H1 (cell line): ENCODE results near the gene APBA3. TPM values are rescaled to one million over a fixed set of nuclear protein-coding genes. Genes with fewer than 3 reads are reported as not detected.
A peak's percentile ranks its signal among the peaks of the same experiment; 100 is the strongest.

Experiments
- CTCF ChIA-PET: fragments of 300-600 bp; sonication (Branson Sonifier 250); formaldehyde crosslinking; loops from one replicate; lab custom pipeline; 2021; ENCODE audit not compliant: partially characterized antibody; lab: Charles Lee
- POLR2A ChIA-PET: fragments of 300-600 bp; sonication (Branson Sonifier 250); formaldehyde crosslinking; loops from one replicate; lab custom pipeline; 2021; ENCODE audit warnings: inconsistent platforms; ENCODE audit not compliant: partially characterized antibody; lab: Charles Lee
- DNase-seq, 2 experiments: peaks; one replicate each; pipeline versions ENCODE4 v3.0.0 to v3.0.0-alpha.2; 2010 to 2022; ENCODE audit warnings: low spot score in 2 of 2, low read depth in 1 of 2, mixed read lengths in 1 of 2
- FAIRE-seq: peaks from 2 replicates; lab custom pipeline; 2011; peaks lifted over from hg19 to GRCh38; lab: Jason Lieb, UNC
- H2AFZ ChIP-seq: 2 replicates; pipeline ENCODE4 v1.8.1; 2012; ENCODE audit warnings: low read length, inconsistent platforms
- H2AK5ac ChIP-seq: 2 replicates; pipeline ENCODE4 v1.6.1; 2013; ENCODE audit warnings: low read depth, low read length
- H2BK120ac ChIP-seq: replicated peaks from 2 replicates; pipeline ENCODE3; 2013; ENCODE audit warnings: low read depth, low read length, inconsistent platforms
- H2BK12ac ChIP-seq: 2 replicates; pipeline ENCODE4 v1.6.1; 2013; ENCODE audit warnings: low read depth, low read length
- H2BK15ac ChIP-seq: 2 replicates; pipeline ENCODE4 v1.6.1; 2013; ENCODE audit warnings: low read length
- H2BK20ac ChIP-seq: 2 replicates; pipeline ENCODE4 v1.6.1; 2013; ENCODE audit warnings: low read length
- H2BK5ac ChIP-seq: 2 replicates; pipeline ENCODE4 v1.6.1; 2013; ENCODE audit warnings: low read depth, low read length
- H3K14ac ChIP-seq: 2 replicates; pipeline ENCODE4 v1.6.1; 2013; ENCODE audit warnings: inconsistent platforms; ENCODE audit not compliant: insufficient read length
- H3K18ac ChIP-seq: 2 replicates; pipeline ENCODE4 v1.6.1; 2013; ENCODE audit warnings: low read length; ENCODE audit errors: extremely low read depth
- H3K23ac ChIP-seq: 2 replicates; pipeline ENCODE4 v1.6.1; 2013; ENCODE audit warnings: inconsistent platforms; ENCODE audit not compliant: insufficient read length
- H3K23me2 ChIP-seq: 2 replicates; pipeline ENCODE4 v1.6.1; 2013; ENCODE audit warnings: low read depth, low read length
- H3K27ac ChIP-seq: 2 replicates; pipeline ENCODE4 v1.6.1; 2011; ENCODE audit warnings: low read depth, low read length, inconsistent platforms
- H3K27me3 ChIP-seq, 4 experiments: replicated peaks in 1 of 4; 1 replicate in 1 of 4; 2 replicates in 3 of 4; pipeline versions ENCODE4 v1.6.1 to v1.8.1; 2011 to 2013; ENCODE audit warnings: low read length in 3 of 4, mild to moderate bottlenecking in 3 of 4, inconsistent platforms in 2 of 4, mixed read lengths in 2 of 4, moderate library complexity in 1 of 4; ENCODE audit not compliant: control insufficient read depth in 3 of 4, insufficient read depth in 3 of 4; ENCODE audit errors: extremely low read depth in 1 of 4
- H3K36me3 ChIP-seq, 4 experiments: 2 replicates each; pipeline versions ENCODE4 v1.6.1 to v1.8.1; 2011 to 2013; ENCODE audit warnings: mild to moderate bottlenecking in 4 of 4, low read length in 3 of 4, moderate library complexity in 2 of 4, control low read depth in 1 of 4, inconsistent platforms in 1 of 4; ENCODE audit not compliant: insufficient read depth in 4 of 4, control insufficient read depth in 2 of 4
- H3K4ac ChIP-seq: replicated peaks from 2 replicates; pipeline ENCODE3; 2013; ENCODE audit warnings: low read length, low read depth, mixed read lengths, inconsistent platforms; ENCODE audit not compliant: insufficient read length
- H3K4me1 ChIP-seq, 4 experiments: replicated peaks in 1 of 4; 1 replicate in 1 of 4; 2 replicates in 3 of 4; pipeline versions ENCODE4 v1.6.1 to v1.8.1; 2011 to 2013; ENCODE audit warnings: low read length in 3 of 4, inconsistent platforms in 2 of 4, mixed read lengths in 1 of 4; ENCODE audit not compliant: insufficient read depth in 4 of 4, control insufficient read depth in 3 of 4
- H3K4me2 ChIP-seq, 2 experiments: 2 replicates each; pipeline versions ENCODE4 v1.6.1 to v1.8.1; 2011 to 2013; ENCODE audit warnings: low read depth in 2 of 2, low read length in 2 of 2, control low read depth in 1 of 2, inconsistent platforms in 1 of 2, mild to moderate bottlenecking in 1 of 2; ENCODE audit not compliant: insufficient read depth in 1 of 2
- H3K4me3 ChIP-seq, 4 experiments: fragments of 200-600, 300-600 bp in 1 of 4; sonication (generic), shearing (Covaris generic), sonication (Bioruptor Twin) in 1 of 4; 2 replicates each; pipeline versions ENCODE4 v1.5.1 to v1.8.1; 2011 to 2016; ENCODE audit warnings: low read length in 4 of 4, low read depth in 3 of 4, control low read depth in 2 of 4, inconsistent platforms in 2 of 4, mild to moderate bottlenecking in 2 of 4, mixed read lengths in 1 of 4, moderate library complexity in 1 of 4; ENCODE audit not compliant: insufficient read depth in 2 of 4; ENCODE audit errors: extremely low read depth in 1 of 4
- H3K56ac ChIP-seq: replicated peaks from 2 replicates; pipeline ENCODE3; 2013; ENCODE audit warnings: low read depth, mild to moderate bottlenecking, mixed read lengths, low read length, inconsistent platforms; ENCODE audit not compliant: insufficient read length
- H3K79me1 ChIP-seq: 2 replicates; pipeline ENCODE4 v1.6.1; 2013; ENCODE audit warnings: low read depth, low read length, control low read depth
- H3K79me2 ChIP-seq, 2 experiments: 2 replicates each; pipeline versions ENCODE4 v1.6.1 to v1.8.1; 2012 to 2013; ENCODE audit warnings: low read length in 2 of 2, mild to moderate bottlenecking in 2 of 2, inconsistent platforms in 1 of 2; ENCODE audit not compliant: insufficient read depth in 2 of 2, control insufficient read depth in 1 of 2
- H3K9ac ChIP-seq, 4 experiments: replicated peaks in 1 of 4; 1 replicate in 1 of 4; 2 replicates in 3 of 4; pipeline versions ENCODE4 v1.6.1 to v1.8.1; 2011 to 2013; ENCODE audit warnings: low read depth in 3 of 4, low read length in 3 of 4, control low read depth in 2 of 4, mild to moderate bottlenecking in 2 of 4, moderate library complexity in 2 of 4, inconsistent platforms in 1 of 4; ENCODE audit errors: extremely low read depth in 1 of 4
- H3K9me3 ChIP-seq, 2 experiments: 2 replicates each; pipeline versions ENCODE4 v1.6.1 to v1.8.1; 2012 to 2013; ENCODE audit warnings: mild to moderate bottlenecking in 2 of 2, moderate library complexity in 2 of 2, control low read depth in 1 of 2, inconsistent platforms in 1 of 2, low read depth in 1 of 2, low read length in 1 of 2, mixed read lengths in 1 of 2; ENCODE audit not compliant: insufficient read depth in 2 of 2
- H4K20me1 ChIP-seq, 2 experiments: replicated peaks in 1 of 2; 2 replicates each; pipeline versions ENCODE3 to v1.8.1; 2011 to 2013; ENCODE audit warnings: inconsistent platforms in 2 of 2, low read length in 2 of 2, mild to moderate bottlenecking in 1 of 2; ENCODE audit not compliant: insufficient read depth in 2 of 2, control insufficient read depth in 1 of 2
- H4K5ac ChIP-seq: 2 replicates; pipeline ENCODE4 v1.6.1; 2013; ENCODE audit warnings: low read length, low read depth, mixed read lengths, inconsistent platforms; ENCODE audit not compliant: insufficient read length
- H4K8ac ChIP-seq: 2 replicates; pipeline ENCODE4 v1.8.0; 2013; ENCODE audit warnings: mild to moderate bottlenecking, moderate library complexity, low read length, inconsistent platforms; ENCODE audit not compliant: insufficient read depth; ENCODE audit errors: extremely low read depth
- H4K91ac ChIP-seq: replicated peaks from 2 replicates; pipeline ENCODE3; 2013; ENCODE audit warnings: low read length, mixed read lengths, inconsistent platforms; ENCODE audit not compliant: insufficient read length
- ASH2L ChIP-seq: fragments of 200-600, 300-600 bp; sonication (generic); IDR thresholded peaks from one replicate; pipeline ENCODE4 v1.7.1; 2017; ENCODE audit warnings: low read length
- BRCA1 ChIP-seq: IDR thresholded peaks from 2 replicates; pipeline ENCODE4 v1.6.1; 2012; ENCODE audit warnings: low read depth, low read length, improper control_type of control experiment
- CBX5 ChIP-seq: fragments of 300-800, 300-1000 bp; sonication (generic); IDR thresholded peaks from 2 replicates; pipeline ENCODE4 v1.7.1; 2016; ENCODE audit warnings: antibody characterized with exemption, low read length, low read depth
- CEBPB ChIP-seq: IDR thresholded peaks from 2 replicates; pipeline ENCODE4 v1.6.1; 2012; ENCODE audit warnings: low read depth, low read length
- KDM4A ChIP-seq: IDR thresholded peaks from one replicate; pipeline ENCODE4 v1.7.1; 2012; ENCODE audit warnings: low read depth, mild to moderate bottlenecking, moderate library complexity, low read length, inconsistent platforms; ENCODE audit not compliant: severe bottlenecking
- RNF2 ChIP-seq: fragments of 200-900, 300-1000 bp; sonication (generic); IDR thresholded peaks from 2 replicates; pipeline ENCODE4 v1.7.1; 2016; ENCODE audit warnings: borderline replicate concordance, low read depth, mild to moderate bottlenecking, antibody characterized with exemption, low read length; ENCODE audit not compliant: poor library complexity, severe bottlenecking; ENCODE audit errors: missing control alignments
- SAP30 ChIP-seq: fragments of 300-600 bp; sonication (generic); IDR thresholded peaks from 2 replicates; pipeline ENCODE4 v1.7.1; 2012; ENCODE audit warnings: low read length, moderate library complexity, mild to moderate bottlenecking, inconsistent platforms; ENCODE audit not compliant: insufficient read depth, insufficient replicate concordance
- WGBS, 2 experiments: shearing (Covaris generic) in 1 of 2; methylation state at CpG; one replicate each; pipeline versions ENCODE4 v1.1.6 to v1.1.7; 2013 to 2015; ENCODE audit warnings: low lambda C conversion rate in 2 of 2, mixed read lengths in 2 of 2, inconsistent platforms in 1 of 2, low coverage in 1 of 2, missing lambda C conversion rate in 1 of 2; ENCODE audit not compliant: insufficient replicate concordance in 2 of 2, insufficient coverage in 1 of 2, insufficient read length in 1 of 2; ENCODE audit errors: extremely low coverage in 1 of 2, missing lambda C conversion rate in 1 of 2; 5-methylcytosine and 5-hydroxymethylcytosine counted together
- polyA plus RNA-seq, 7 experiments: library from polyadenylated mRNA; depleted of rRNA in 3 of 7; stranded (reverse) in 5 of 7; unstranded in 2 of 7; fragments of >200 nt in 5 of 7; fragments of 200-250 nt in 2 of 7; gene quantifications; 1 replicate in 5 of 7; 2 replicates in 1 of 7; 4 replicates in 1 of 7; pipeline versions ENCODE4 v1.2.1 to v1.2.3, GENCODE V29; 2011 to 2013; ENCODE audit warnings: missing spikeins in 2 of 7, mixed read lengths in 2 of 7
- total RNA-seq: library from RNA; stranded (reverse); fragmentation: NEBNext Ultra II Directional; extraction: Animal tissue kit (Norgen Biotek cat#: 25700); gene quantifications from 2 replicates; pipeline ENCODE4 v1.2.1, GENCODE V29; 2021

The APBA3 gene
- total and polyA plus RNA-seq, 2 of the 8 experiments (the other 6 are each of a cell fraction or from before 2014, with no cell fraction given): 21.4 to 36.9 TPM

GRCh38 chr19:3721887-3722442 is 39.5 kb downstream of the APBA3 start:
- no peaks in the 10 kb centered on the region for H3K79me2 ChIP-seq
- DNase-seq (no peak), FAIRE-seq (no peak)
- H3K23ac ChIP-seq: no peak overlapping the region
- H3K56ac ChIP-seq: no peak overlapping the region
- H3K4ac ChIP-seq: no peak overlapping the region
- no peaks in the 10 kb centered on the region for H3K9me3 ChIP-seq
- no peak overlapping the region for H2AK5ac ChIP-seq
- peaks cover 0 to 16% (median 10%) of the 10 kb centered on the region in 4 experiments; a peak in 6 of 7 replicates for H3K4me1 ChIP-seq
- peak overlapping the region; percentile 87 to 98 for H3K4me2 ChIP-seq
- H2BK12ac ChIP-seq: no peak overlapping the region
- H4K8ac ChIP-seq: no peak overlapping the region; the same call in 1 of the 2 replicates
- CTCF ChIA-PET: interaction anchor here (0.6 to 1.5 kb wide), 8 partner anchors 13 to 266 kb away, joined by 3 to 9 read pairs (median 4); partner anchors contain the start of genes ATCAY and TJP3
- H2BK20ac ChIP-seq: no peak overlapping the region
- no peak overlapping the region for H3K14ac ChIP-seq
- H4K91ac ChIP-seq: no peak overlapping the region
- H2AFZ ChIP-seq: no peak overlapping the region
- H3K18ac ChIP-seq: no peak overlapping the region; the same call in 1 of the 2 replicates
- H4K20me1 ChIP-seq: no peaks in the 10 kb centered on the region
- TF ChIP-seq KDM4A: peak; percentile 25
- no peak for TF ChIP-seq RNF2
- no peak for TF ChIP-seq CEBPB
- TF ChIP-seq CBX5: no peak
- no peak for TF ChIP-seq BRCA1
- no peak for TF ChIP-seq SAP30
- peak; percentile 49 for TF ChIP-seq ASH2L
- POLR2A ChIA-PET: interaction anchor here (0.5 to 2.0 kb wide), 7 partner anchors 9 to 40 kb away, joined by 3 to 7 read pairs (median 3); partner anchors contain the start of genes MRPL54 and TJP3
- no peak overlapping the region for H2BK5ac ChIP-seq
- no peak overlapping the region for H2BK15ac ChIP-seq
- H3K27ac ChIP-seq: no peak overlapping the region
- H3K23me2 ChIP-seq: peaks cover 8% of the 10 kb centered on the region; the same call in 1 of the 2 replicates
- no peaks in the 10 kb centered on the region for H3K79me1 ChIP-seq
- WGBS, 2 experiments: 8% methylated on average over 21 of the region's 26 CpGs; no CpG with 5 or more reads in 1 of the 2 experiments
- peak overlapping the region; percentile 65 to 81 (median 70) for H3K4me3 ChIP-seq
- H3K36me3 ChIP-seq: no peaks in the 10 kb centered on the region
- no peak overlapping the region for H4K5ac ChIP-seq
- H3K9ac ChIP-seq: peak overlapping the region in 1 of 4 experiments; percentile 20; a peak in 1 of 7 replicates
- H2BK120ac ChIP-seq: no peak overlapping the region
- peaks cover 0 to 3% (median 0%) of the 10 kb centered on the region in 4 experiments; a peak in 2 of 7 replicates for H3K27me3 ChIP-seq
